ENCODE measurements around the gene LAMC3. TPM values are rescaled to one million over a fixed set of nuclear protein-coding genes. Genes with fewer than 3 reads are reported as not detected.

LAMC3 gene
- total RNA-seq, 2 donors from 2014 or later = 3.9 to 16.8 TPM

DNA sequence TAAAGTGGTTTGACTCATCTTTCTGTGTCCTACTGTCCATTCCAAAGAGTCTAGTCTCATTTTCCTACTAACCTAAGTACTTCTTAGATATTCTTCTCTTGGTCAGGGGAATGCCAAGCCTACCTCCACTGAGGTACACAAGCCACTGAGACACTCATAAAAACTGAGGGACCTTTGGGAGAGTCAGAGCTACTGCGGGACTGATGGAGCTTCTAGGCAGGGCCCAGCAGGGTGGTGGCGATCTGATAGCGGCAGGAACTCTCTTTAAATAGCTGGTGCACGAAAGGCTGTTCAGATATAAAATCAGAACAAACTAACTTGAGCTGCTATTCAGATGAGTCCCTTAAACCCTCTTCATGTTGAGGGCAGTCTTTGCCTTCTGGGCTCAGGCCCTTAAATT is 131.1 kb downstream of the LAMC3 start:
- ATAC-seq (no peak), DNase-seq (no peak)
- H3K36me3 ChIP-seq (replicated peaks in 1 of 2; ENCODE audit: insufficient read depth in 1 of 2, low read depth in 2 of 2) = peaks cover 9 to 54% of the 10 kb centered on the region in 2 donors
- TF ChIP-seq CTCF (IDR thresholded peaks at IDR 0.05) = no peak
- no peak for TF ChIP-seq POLR2A (IDR thresholded peaks at IDR 0.05)
- intact Hi-C loops (cut with DNase I) = no loop called here
- H3K4me3 ChIP-seq = no peak overlapping the region
- H3K27me3 ChIP-seq = no peaks in the 10 kb centered on the region
- H3K9me3 ChIP-seq = no peaks in the 10 kb centered on the region
- no peak overlapping the region for H3K27ac ChIP-seq
- no peaks in the 10 kb centered on the region for H3K4me1 ChIP-seq
- WGBS, 2 donors = 83 to 93% methylated on average over 4 of the region's 4 CpGs

DNA sequence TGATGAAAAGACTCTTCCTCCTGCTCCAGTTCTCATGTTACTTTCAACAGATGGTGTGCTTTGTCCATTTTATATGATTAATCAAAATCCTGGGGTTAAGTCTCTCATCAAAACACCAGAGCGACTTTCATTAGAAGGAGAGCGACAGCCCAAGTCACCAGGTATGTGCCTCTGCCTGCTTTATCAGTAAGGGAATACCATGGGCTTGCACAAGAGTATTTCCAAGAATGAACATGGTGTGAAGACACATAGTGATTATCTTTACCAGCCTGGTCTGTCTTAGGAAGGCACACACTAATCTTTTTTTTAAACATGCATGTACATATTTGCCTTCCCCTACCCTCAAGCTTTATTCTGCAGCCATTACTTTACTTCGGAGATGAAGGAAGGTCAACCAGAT is 131.6 kb downstream of the LAMC3 start:
- intact Hi-C loops (cut with DNase I) = no loop called here
- DNase-seq (no peak), ATAC-seq (no peak)
- H3K36me3 ChIP-seq (replicated peaks in 1 of 2; ENCODE audit: insufficient read depth in 1 of 2, low read depth in 2 of 2) = peaks cover 9 to 53% of the 10 kb centered on the region in 2 donors
- no peak overlapping the region for H3K27ac ChIP-seq
- 93 to 94% methylated on average over 3 of the region's 3 CpGs for WGBS, 2 donors
- no peak overlapping the region for H3K4me3 ChIP-seq
- no peaks in the 10 kb centered on the region for H3K4me1 ChIP-seq
- H3K9me3 ChIP-seq = no peaks in the 10 kb centered on the region
- no peaks in the 10 kb centered on the region for H3K27me3 ChIP-seq
- TF ChIP-seq POLR2A (IDR thresholded peaks at IDR 0.05) (no peak), CTCF (IDR thresholded peaks at IDR 0.05) (no peak)

- TF ChIP-seq CTCF (IDR thresholded peaks at IDR 0.05) (no peak), POLR2A (IDR thresholded peaks at IDR 0.05) (no peak)
- no peak for DNase-seq
- peaks cover 0 to 46% of the 10 kb centered on the region in 2 donors for H3K36me3 ChIP-seq (replicated peaks in 1 of 2; ENCODE audit: insufficient read depth in 1 of 2, low read depth in 2 of 2)
These were observed 133.2 kb downstream of the LAMC3 start for GRCh38 chr9:131142160-131142559.

More at GRCh38 chr9:131142160-131142559, 133.2 kb downstream of the LAMC3 start:
- Histone ChIP-seq H3K4me3 (no peak overlapping the region), H3K27me3 (no peaks in the 10 kb centered on the region), H3K4me1 (no peaks in the 10 kb centered on the region), H3K9me3 (no peaks in the 10 kb centered on the region), H3K27ac (no peak overlapping the region)
- 82 to 87% methylated on average over 3 of the region's 3 CpGs for WGBS, 2 donors
- intact Hi-C loops (cut with DNase I) = no loop called here
- no peak for ATAC-seq

Small RNA genes lying within 50 kb of the gene (small RNA-seq; reads per million reads assigned to genes)
- gene RF00322 (not detected), gene RNU6-881P (not detected)

Other genes with a start within 250 kb of the LAMC3 start
- gene ABL1, start 173.9 kb upstream of the LAMC3 start, total RNA-seq = 10 to 100 TPM; 23.3 to 29.0 TPM
- gene QRFP, start 112.4 kb upstream of the LAMC3 start, total RNA-seq = not detected
- gene FIBCD1, start 69.9 kb upstream of the LAMC3 start, total RNA-seq = under 1 TPM in 1 of 2 donors, not detected in 1; 0.78 TPM
- 10 to 100 TPM in 1 of 2 donors, 1 to 10 TPM in 1; 4.9 to 11.5 TPM for gene AIF1L, start 87.4 kb downstream of the LAMC3 start, total RNA-seq
- 10 to 100 TPM; 24.7 to 29.6 TPM for gene NUP214, start 116.4 kb downstream of the LAMC3 start, total RNA-seq